Gastrocnemius medialis (tissue), 4 donors: ENCODE measurements around the gene PFKP. TPM values are rescaled to one million over a fixed set of nuclear protein-coding genes. Genes with fewer than 3 reads are reported as not detected.

Source experiments
- ATAC-seq, 2 donors: fragments of 150-250 bp; one replicate each; pipeline ENCODE4 v1.9.1; 2016
- DNase-seq, 2 donors: peaks; one replicate each; pipeline ENCODE4 v3.0.0-alpha.2; 2019
- H3K27ac ChIP-seq, 4 donors: fragments of 200-600 bp; sonication (generic); 1 replicate in 1 of 4; 2 replicates in 3 of 4; pipeline ENCODE4 v1.5.1; 2016 to 2018; ENCODE audit warnings: mild to moderate bottlenecking in 2 of 4, moderate library complexity in 1 of 4
- H3K27me3 ChIP-seq, 3 donors: fragments of 200-600 bp; sonication (generic) in 2 of 3; 1 replicate in 1 of 3; 2 replicates in 2 of 3; pipeline versions ENCODE4 v1.5.1 to v1.6.0; 2016 to 2019; ENCODE audit warnings: mild to moderate bottlenecking in 1 of 3, moderate library complexity in 1 of 3
- H3K36me3 ChIP-seq, 2 donors: fragments of 200-600 bp; sonication (generic) in 1 of 2; one replicate each; pipeline ENCODE4 v1.5.1; 2017 to 2018
- H3K4me1 ChIP-seq, 2 donors: fragments of 200-600 bp; sonication (generic) in 1 of 2; one replicate each; pipeline ENCODE4 v1.5.1; 2016 to 2017; ENCODE audit warnings: mild to moderate bottlenecking in 2 of 2
- H3K4me3 ChIP-seq, 4 donors: fragments of 200-600 bp; sonication (generic) in 3 of 4; 1 replicate in 1 of 4; 2 replicates in 3 of 4; pipeline ENCODE4 v1.5.1; 2016 to 2019; ENCODE audit warnings: mild to moderate bottlenecking in 2 of 4
- H3K9me3 ChIP-seq, 3 donors: fragments of 200-600 bp; sonication (generic) in 2 of 3; 1 replicate in 1 of 3; 2 replicates in 2 of 3; pipeline ENCODE4 v1.5.1; 2016 to 2019
- CTCF ChIP-seq, 5 experiments: fragments of 450-650 bp in 3 of 5; fragments of 200-600 bp in 2 of 5; sonication (generic) in 2 of 5; IDR thresholded peaks in 4 of 5; conservative IDR thresholded peaks in 1 of 5; 1 replicate in 4 of 5; 2 replicates in 1 of 5; pipeline ENCODE4 v1.5.1; 2016 to 2019; ENCODE audit warnings: antibody characterized with exemption in 5 of 5, mild to moderate bottlenecking in 3 of 5, moderate library complexity in 3 of 5
- POLR2A ChIP-seq, 2 donors: fragments of 450-650 bp; IDR thresholded peaks; one replicate each; pipeline ENCODE4 v1.6.1; 2017; ENCODE audit warnings: antibody characterized with exemption in 2 of 2, mild to moderate bottlenecking in 2 of 2, moderate library complexity in 2 of 2
- in situ Hi-C, 4 donors: fragments of 200-750 bp; cut with MboI; loops; one replicate each; pipeline versions ENCODE4 v1.15.0 to v1.8.0; 2017; ENCODE audit warnings: low sequenced_read_pairs in 4 of 4
- intact Hi-C: fragments of 100-400 bp; cut with DNase I; formaldehyde crosslinking; loops from one replicate; pipeline ENCODE4 v1.15.1; 2023; ENCODE audit warnings: low total_unique reads
- total RNA-seq, 4 donors: library from RNA; depleted of rRNA; stranded (reverse); fragments of >200 nt; gene quantifications; one replicate each; pipeline versions ENCODE4 v1.1.0 to v1.2.3, GENCODE V29; 2016

PFKP gene
- total RNA-seq, 4 donors from 2014 or later = 21.3 to 171 (median 38.9) TPM

GRCh38 chr10:3102720-3103427, 35.5 kb downstream of the PFKP start:
- ATAC-seq (no peak), DNase-seq (no peak)
- no peaks in the 10 kb centered on the region for H3K36me3 ChIP-seq
- H3K4me3 ChIP-seq = no peak overlapping the region
- intact Hi-C loops = loop anchor here (5.0 to 10.0 kb wide), 2 partner anchors 36 to 702 kb away; partner anchors contain the start of gene PFKP
- H3K27me3 ChIP-seq = no peaks in the 10 kb centered on the region
- no peak for TF ChIP-seq CTCF (IDR thresholded peaks at IDR 0.05 in 4 of 5, conservative IDR thresholded peaks at IDR 0.05 in 1 of 5)
- no peak for TF ChIP-seq POLR2A (IDR thresholded peaks at IDR 0.05)
- H3K4me1 ChIP-seq = peaks cover 35 to 40% of the 10 kb centered on the region in 2 donors
- H3K9me3 ChIP-seq = no peaks in the 10 kb centered on the region
- in situ Hi-C loops = no loop called here
- H3K27ac ChIP-seq = peak overlapping the region; percentile 78 to 87 (median 81)

DNA sequence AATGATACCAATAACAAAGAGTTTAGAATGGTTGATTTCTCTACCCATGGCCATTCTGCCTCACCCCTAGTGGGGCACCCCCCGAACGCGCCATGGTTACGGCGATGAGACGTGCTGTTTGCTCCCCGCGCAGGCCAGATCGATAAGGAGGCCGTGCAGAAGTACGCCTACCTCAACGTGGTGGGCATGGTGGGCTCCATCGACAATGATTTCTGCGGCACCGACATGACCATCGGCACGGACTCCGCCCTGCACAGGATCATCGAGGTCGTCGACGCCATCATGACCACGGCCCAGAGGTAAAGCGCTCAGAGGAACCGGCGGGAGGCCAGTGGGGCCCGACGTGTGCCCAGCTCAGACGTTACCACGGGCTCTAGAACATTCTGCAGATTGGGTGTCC, 36.3 kb downstream of the PFKP start:
- Histone ChIP-seq H3K27me3 (no peaks in the 10 kb centered on the region), H3K36me3 (no peaks in the 10 kb centered on the region), H3K27ac (peak overlapping the region; percentile 78 to 87 (median 81)), H3K4me3 (no peak overlapping the region), H3K4me1 (peaks cover 40 to 47% of the 10 kb centered on the region in 2 donors), H3K9me3 (no peaks in the 10 kb centered on the region)
- no peak for DNase-seq
- ATAC-seq = no peak
- TF ChIP-seq CTCF (IDR thresholded peaks at IDR 0.05 in 4 of 5, conservative IDR thresholded peaks at IDR 0.05 in 1 of 5) = no peak
- TF ChIP-seq POLR2A (IDR thresholded peaks at IDR 0.05) = no peak
- intact Hi-C loops = loop anchor here (2.0 to 10.0 kb wide), 3 partner anchors 36 to 701 kb away; partner anchors contain the start of genes PFKP and PITRM1
- in situ Hi-C loops = no loop called here

GRCh38 chr10:3104251-3104918, 37.0 kb downstream of the PFKP start:
- intact Hi-C loops (loop anchor here (2.0 to 10.0 kb wide), 3 partner anchors 37 to 700 kb away; partner anchors contain the start of genes PFKP and PITRM1), in situ Hi-C loops (no loop called here)
- Histone ChIP-seq H3K4me1 (peaks cover 40 to 53% of the 10 kb centered on the region in 2 donors), H3K4me3 (peak overlapping the region in 3 of 4 donors; percentile 10 to 29 (median 28)), H3K27me3 (no peaks in the 10 kb centered on the region), H3K9me3 (no peaks in the 10 kb centered on the region), H3K27ac (peak overlapping the region; percentile 78 to 87 (median 81)), H3K36me3 (no peaks in the 10 kb centered on the region)
- no peak for TF ChIP-seq CTCF (IDR thresholded peaks at IDR 0.05 in 4 of 5, conservative IDR thresholded peaks at IDR 0.05 in 1 of 5)
- TF ChIP-seq POLR2A (IDR thresholded peaks at IDR 0.05) = peak; percentile 20 to 28
- peak; percentile 16 to 60 for ATAC-seq
- peak; percentile 64 to 91 for DNase-seq

DNA sequence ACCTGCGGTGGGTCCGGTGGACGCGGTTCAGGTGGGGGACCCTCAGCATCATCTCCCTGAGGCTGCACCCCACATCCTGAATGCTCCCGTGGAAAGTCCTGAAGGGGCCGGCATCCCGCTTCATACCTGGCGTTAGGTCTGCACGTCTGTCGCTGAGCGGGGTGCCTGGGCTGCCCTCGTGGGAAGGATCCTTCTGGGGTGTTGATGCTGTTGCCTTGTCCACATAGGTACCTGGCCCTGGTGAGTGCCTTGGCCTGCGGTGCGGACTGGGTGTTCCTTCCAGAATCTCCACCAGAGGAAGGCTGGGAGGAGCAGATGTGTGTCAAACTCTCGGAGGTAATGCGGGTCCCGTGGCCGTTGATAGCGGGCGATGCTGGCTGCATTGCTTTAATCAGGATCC, 37.8 kb downstream of the PFKP start:
- Histone ChIP-seq H3K27ac (peak overlapping the region; percentile 78 to 87 (median 81)), H3K4me1 (peaks cover 40 to 54% of the 10 kb centered on the region in 2 donors)

More for the DNA sequence above, 37.8 kb downstream of the PFKP start:
- Histone ChIP-seq H3K4me3 (peak overlapping the region in 3 of 4 donors; percentile 10 to 29 (median 28)), H3K36me3 (no peaks in the 10 kb centered on the region), H3K27me3 (no peaks in the 10 kb centered on the region), H3K9me3 (no peaks in the 10 kb centered on the region)
- intact Hi-C loops (loop anchor here (2.0 to 10.0 kb wide), 4 partner anchors 68 to 1557 kb away; partner anchors contain the start of gene PITRM1), in situ Hi-C loops (no loop called here)
- TF ChIP-seq CTCF (IDR thresholded peaks at IDR 0.05 in 4 of 5, conservative IDR thresholded peaks at IDR 0.05 in 1 of 5) (no peak), POLR2A (IDR thresholded peaks at IDR 0.05) (no peak)
- DNase-seq (peak in 1 of 2 donors; percentile 57), ATAC-seq (no peak)
